ENCODE results near the gene P4HA3.

DNA sequence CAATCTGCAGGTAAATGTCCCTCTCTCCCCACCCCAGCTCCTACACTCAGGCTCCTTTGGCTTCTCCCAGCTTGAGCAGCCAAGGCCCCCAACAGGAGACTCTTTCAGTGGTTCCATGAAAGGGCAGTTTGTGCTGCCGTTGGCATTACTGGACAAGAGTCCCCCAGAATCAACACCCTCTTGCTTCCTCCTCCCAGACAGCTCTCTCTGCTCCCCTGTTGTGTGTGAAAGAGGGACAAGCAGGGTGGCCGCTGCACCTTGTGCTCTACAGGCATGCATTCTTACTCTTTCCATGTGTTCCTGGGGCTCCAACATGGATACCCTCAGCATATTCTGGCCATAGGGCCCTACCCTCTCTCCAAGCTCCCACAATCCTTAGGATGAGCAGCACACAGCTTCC, 48.7 kb downstream of the P4HA3 start:
- no peak for TF ChIP-seq POLR2AphosphoS5 (IDR thresholded peaks at IDR 0.05)
- TF ChIP-seq, protein P1, sequence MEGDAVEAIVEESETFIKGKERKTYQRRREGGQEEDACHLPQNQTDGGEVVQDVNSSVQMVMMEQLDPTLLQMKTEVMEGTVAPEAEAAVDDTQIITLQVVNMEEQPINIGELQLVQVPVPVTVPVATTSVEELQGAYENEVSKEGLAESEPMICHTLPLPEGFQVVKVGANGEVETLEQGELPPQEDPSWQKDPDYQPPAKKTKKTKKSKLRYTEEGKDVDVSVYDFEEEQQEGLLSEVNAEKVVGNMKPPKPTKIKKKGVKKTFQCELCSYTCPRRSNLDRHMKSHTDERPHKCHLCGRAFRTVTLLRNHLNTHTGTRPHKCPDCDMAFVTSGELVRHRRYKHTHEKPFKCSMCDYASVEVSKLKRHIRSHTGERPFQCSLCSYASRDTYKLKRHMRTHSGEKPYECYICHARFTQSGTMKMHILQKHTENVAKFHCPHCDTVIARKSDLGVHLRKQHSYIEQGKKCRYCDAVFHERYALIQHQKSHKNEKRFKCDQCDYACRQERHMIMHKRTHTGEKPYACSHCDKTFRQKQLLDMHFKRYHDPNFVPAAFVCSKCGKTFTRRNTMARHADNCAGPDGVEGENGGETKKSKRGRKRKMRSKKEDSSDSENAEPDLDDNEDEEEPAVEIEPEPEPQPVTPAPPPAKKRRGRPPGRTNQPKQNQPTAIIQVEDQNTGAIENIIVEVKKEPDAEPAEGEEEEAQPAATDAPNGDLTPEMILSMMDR (IDR thresholded peaks at IDR 0.05) = no peak

Data from suprapubic skin (tissue), 3 donors.